DMS53 (cell line): ENCODE measurements around the gene ZNF143.

Source experiments
- DNase-seq: peaks from one replicate; lab custom pipeline; 2025; lab: John Stamatoyannopoulos, UW

Gene ZNF143

DNA sequence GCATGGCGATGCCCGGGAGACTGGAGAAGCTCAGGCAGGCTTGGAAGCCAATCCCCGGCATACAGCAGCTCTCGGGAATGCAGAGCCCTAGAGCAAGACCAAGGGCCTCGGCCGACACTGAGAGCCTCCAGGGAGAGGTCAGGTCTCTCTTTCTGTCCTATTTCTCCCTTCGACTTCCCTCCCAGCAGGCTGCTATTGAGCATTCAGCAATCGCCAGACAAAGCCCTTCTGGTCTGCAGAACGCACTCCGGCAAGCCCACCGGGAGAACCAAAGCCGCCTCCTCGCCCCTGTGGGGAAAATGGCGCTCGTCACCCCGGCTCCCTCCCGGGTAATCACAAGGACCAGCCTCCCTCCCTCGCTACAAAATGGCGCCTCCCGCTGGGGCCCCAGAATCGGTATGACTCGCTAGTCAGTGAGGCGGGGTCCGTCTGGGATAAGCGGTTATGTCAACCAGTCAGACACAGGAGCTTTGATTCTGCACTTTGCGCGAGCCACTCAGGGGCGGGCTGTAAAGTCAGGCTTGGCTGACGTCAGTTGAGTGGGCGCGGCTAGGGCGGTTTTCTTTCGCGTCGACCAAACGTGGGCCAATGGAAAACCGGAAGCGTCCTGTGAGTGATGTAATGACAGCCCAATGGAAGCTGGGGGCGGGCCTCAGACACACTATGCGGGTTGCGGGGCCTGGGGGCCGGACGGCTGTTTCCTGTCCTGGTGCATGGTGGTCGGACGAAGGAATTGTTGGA, at the start of gene ZNF143:
Gene ZNF143, plus strand, starts transcription at position 691 of the 741 bp plus-strand sequence. CDS start 10,297 bp downstream, outside the sequence.
- DNase-seq, result peak; percentile 100

DNA sequence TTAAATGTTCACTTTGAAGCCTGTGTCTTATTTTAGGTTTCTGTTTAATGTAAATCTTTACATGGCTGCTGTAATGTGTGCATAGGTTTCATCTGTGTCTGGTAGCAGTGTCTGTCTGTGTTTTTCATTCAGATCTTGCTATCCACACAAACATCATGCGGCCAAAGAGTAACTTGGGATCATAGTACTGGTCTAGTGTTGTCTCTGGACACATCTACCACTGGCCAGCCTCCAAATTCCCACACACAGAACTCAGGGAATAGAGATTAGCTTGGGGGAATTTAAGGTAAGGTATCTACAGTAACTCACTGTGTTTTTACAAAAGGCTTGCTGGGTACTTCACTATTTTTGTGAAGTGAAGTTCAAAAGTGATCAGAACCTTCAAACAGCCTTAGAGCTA, 32.1 kb upstream of the ZNF143 start:
- no peak for DNase-seq

DNA sequence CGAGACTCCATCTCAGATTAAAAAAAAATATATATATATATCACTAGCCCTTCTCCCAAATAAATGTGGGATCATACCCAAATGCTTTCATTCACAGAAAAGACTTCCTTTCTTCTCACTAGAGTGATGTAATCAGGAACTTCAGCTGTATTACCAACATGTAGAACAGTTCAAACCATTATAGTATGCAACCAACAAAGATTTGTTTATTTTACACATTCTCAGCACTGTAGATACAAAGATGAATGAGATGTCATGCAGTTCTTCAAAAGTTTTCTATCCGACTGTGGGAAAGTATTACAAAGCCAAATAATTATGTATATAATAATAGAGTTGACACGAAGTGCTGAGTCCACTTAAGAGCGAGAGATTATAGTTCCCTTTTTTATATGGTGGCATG, 22.2 kb upstream of the ZNF143 start:
- DNase-seq, result no peak

DNA sequence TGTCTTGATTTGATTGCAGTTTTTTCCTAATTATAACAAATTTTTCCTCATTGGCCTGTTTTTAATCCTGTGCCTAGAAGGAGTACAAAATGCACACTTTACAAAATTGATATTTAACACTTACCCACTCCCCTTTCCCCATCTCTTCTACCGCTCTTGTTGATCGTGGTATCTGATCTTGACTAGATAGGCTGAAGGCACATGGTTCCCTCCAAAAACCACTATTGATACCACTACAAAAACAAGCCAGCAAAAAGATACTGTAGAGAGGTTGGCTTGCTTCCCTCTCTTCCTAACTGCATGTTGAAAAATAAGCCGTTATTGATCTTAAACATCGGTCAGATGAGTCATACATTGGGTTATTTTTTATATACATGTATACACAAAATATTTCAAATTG, 14.6 kb upstream of the ZNF143 start:
- DNase-seq, result no peak

DNA sequence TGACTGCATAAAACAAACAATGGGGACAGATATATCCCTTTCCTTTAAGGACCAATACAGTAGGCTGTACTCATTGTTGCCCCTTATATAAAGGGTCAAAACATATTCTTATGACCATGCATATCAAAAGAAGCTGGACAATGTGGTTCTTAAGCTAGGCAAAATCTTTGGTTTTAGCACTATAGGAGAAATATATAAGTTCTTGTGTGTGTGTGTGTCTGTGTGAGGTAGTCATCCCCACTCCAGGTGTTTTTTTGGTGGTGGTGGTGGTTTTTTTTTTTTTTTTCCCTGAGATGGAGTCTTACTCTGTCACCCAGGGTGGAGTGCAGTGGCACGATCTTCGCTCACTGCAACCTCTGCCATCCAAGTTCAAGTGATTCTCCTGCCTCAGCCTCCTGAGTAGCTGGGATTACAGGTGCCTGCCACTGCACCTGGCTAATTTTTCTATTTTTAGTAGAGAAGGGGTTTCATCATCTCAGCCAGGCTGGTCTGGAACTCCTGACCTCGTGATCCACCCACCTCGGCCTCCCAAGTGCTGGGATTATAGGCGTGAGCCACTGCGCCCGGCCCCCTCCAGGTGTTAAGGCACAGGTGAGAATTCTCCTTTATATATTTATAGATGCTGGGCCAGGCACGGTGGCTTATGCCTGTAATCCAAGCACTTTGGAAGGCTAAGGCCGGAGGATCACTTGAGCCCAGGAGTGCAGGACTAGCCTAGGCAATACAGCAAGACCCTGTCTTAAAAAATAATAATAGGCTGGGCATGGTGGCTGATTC, 12.0 kb upstream of the ZNF143 start:
- DNase-seq, result peak; percentile 14

DNA sequence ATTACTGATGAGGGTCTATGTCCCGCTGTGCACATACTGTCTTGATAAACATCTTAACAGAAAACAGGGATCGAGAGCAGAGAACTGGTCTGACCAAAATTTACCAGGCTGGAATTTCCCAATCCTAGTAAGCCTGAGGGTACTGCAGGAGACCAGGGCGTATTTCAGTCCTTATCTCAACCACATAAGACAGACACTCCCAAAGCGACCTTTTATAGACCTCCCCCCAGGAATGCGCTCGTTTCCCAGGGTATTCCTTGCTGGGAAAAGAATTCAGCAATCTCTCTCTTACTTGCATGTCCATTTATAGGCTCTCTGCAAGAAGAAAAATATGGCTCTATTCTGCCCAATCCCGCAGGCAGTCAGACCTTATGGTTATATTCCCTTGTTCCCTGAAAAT, 8.8 kb upstream of the ZNF143 start:
- peak; percentile 27 for DNase-seq

DNA sequence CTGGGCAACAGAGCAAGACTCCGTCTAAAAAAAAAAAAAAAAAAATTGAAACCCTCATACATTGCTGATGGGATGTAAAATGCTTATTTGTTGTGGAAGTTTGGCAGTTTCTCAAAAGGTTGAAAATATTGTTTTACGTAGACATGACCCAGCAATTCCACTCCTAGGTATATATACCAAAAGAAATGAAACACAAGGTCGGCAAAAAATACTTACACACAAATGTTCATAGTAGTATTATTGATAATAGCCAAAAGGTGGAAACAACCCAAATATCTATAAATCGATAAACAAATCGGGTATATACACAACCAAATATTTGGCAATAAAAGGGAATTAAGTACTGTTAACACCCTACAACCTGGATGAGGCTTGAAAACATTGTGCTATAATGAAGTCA, 5.1 kb upstream of the ZNF143 start:
- DNase-seq, result no peak

DNA sequence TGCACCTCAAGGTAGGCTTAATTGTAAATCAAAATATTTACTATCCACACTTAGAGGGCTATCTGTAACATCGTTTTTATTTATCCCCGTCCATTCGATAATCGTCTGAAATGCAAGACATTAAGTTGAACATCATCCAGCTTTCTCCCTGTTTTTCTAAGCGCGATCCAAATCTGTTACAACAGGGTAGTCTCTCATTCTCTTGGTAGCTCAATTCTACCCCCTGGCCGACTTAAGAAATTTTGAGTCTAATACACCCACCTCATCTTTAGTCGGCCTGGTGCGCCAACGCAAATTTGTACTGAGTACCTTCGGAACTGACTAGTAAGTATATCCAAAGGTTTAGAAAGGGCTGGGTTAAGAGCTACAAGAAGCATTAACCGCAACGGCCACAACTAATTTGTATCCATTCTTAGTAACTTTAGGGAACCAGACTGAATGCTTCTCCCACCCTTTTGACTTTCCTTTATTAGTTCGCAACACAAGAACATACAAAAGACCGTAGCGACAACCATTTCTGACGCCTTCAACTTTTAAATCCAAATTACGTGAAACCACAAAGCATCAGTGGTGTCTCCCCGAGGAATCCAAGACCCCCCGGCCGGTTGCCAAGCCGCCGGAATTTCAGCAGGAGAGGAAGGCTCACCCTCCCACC, 1.0 kb upstream of the ZNF143 start:
- DNase-seq, result peak; percentile 59

DNA sequence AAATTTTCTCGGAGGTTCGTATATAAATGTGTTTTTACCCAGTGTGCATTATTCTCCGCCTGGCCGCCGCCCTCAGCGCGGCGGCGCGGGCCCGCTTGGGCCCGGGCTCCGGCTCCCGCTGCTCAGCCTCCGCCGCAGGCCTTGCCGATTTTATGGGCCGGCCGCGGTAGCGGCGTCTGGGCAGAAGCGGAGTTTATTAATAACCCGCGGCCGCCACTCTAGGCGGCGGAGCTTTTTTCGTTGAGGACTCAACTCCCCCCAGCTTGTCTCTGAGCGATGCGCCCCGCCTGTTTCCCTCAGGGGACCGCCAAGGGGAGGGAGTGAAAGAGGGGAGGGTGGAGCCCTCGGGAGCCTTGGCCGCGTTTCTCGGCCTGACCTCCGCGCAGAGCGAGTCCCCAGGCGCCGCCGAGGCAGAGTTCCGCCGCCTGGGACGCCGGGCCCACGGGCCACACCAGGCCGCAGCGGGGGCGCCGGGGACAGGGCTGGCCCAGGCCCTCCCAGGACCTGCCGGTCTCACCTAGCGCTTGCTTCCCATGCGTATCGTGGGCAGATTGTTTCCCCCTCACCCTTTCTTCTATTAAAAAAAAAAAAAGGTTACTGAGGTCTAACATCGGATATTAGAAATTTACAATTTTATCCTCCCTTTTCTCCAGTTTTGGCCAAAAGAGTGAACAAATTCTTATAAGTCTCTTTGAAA, 399 bp downstream of the ZNF143 start:
- DNase-seq, result peak; percentile 95

DNA sequence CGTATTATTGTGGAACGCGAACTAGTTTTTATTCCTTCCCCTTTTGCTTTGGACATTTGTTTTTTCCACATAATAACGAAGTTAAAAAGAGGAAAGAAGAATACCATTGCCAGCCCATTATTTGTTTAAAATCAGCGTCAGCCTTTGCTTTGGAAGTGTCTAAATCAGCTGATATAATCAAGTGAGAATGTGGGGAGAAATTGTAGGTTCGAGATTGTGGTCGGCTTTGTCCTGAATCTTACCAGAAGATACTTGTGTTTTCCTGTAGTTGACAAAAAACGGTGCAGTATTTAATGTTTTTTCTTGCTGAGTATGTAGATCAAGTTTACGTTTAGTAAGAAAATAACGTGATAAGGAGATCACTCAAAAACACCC, 935 bp downstream of the ZNF143 start:
- DNase-seq, result peak; percentile 55

DNA sequence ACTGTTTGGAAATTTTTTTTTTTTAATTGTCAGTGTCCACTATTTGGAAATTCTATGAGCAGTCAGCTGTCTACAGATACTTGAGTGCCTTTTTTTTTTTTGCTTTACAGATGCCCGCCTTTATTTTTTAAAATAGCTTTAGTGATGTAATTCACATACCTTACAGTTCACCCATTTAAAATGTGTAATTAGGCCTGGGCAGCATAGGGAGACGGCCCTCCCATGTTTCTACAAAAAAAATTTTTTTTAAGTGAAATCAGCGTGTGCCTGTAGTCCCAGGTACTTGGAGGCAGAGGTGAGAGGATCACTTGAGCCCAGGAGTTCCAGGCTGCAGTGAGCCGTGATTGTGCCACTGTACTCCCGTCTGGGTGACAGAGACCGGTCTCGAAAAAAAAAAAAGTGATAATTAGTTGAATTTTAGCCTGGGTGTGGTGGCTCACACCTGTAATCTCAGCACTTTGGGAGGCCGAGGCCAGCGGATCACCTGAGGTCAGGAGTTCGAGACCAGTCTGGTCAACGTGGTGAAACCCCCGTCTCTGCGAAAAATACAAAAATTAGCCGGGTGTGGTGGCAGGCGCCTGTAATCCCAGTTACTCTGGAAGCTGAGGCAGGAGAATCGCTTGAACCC, 1.5 kb downstream of the ZNF143 start:
- no peak for DNase-seq

DNA sequence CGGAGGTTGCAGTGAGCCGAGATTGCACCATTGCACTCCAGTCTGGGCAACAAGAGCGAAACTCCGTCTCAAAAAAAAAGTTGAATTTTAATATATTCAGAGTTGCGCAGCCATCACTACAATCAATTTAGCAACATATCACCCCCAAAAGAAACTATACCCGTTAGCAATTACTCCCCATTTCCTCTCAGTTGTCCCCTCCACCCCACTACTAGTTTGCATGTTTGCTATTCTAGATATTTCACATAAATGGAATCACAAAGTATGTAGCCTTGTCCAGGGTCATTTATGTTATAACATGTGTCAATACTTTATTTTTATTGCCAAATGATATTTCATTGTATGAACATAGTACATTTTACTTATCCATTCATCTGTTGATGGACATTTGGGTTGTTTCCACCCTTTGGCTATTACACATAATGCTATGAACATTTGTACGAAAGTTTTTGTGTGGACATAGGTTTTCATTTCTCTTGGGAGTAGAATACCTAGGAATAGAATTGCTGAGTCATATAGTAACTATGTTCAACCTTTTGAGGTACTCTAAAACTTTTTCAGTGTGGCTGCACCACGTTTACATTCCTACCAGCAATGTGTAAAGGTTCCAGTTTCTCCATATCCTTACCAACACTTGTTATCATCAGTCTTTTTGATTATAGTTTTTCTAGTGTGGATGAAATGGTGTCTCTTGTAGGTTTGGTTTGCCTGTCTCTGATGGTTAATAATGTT, 2.2 kb downstream of the ZNF143 start:
- peak; percentile 20 for DNase-seq

DNA sequence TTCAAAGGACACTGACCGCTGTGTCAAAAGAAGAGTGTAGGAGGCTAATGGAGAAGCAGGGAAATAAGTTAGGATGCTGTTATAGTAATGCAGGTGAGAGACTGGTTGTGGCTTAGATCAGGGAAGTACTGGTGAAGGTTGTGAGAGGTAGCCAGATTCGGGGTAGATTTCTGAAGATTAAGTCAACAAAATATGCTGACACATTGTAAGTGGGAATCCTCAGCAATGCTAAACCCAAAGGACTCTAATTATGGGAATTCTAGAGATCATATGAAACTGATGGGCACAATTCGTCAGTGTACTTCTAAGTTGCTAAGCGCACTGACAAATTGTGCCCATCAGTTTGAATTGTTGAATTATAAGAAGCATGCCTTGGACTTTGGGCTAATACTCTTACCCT, 10.0 kb downstream of the ZNF143 start:
- no peak for DNase-seq

DNA sequence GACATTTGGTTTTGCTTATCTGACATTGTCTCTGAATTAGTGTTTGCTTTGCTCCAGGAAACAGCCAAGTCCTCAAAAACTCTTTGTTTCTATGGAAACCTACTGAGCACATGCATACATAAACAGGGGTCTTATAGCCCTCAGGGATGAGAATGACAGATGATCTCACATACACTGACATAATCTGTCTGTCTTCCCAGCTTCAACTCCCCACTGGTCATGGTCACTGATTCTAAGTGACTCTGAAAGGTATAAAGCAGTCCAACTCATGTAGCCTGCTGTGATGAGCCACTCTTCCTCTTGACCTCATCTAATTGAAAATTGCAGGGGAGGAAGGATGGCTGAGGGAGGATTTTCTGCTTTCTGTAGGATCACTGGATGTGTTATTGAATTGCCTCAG, 12.6 kb downstream of the ZNF143 start:
- peak; percentile 58 for DNase-seq

DNA sequence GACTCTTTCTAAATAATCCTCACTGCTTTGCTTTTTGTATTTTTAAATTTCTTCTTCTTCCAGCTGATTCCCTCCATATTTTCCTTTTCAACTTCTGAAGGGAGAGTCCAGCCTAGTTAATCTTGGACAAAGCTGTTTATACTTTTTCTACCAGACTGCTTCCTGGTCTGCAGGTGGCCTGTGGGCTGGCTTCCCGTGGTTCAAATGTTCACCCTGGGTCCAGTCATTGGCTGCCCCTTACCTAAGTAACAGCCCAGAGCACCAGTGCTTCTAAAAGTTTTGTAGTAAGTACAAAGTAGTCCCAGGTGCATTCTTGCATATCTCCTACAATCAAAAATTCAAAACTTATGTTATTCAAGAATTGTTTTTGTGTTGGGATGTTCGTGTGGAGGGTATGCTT, 19.1 kb downstream of the ZNF143 start:
- DNase-seq, result no peak

DNA sequence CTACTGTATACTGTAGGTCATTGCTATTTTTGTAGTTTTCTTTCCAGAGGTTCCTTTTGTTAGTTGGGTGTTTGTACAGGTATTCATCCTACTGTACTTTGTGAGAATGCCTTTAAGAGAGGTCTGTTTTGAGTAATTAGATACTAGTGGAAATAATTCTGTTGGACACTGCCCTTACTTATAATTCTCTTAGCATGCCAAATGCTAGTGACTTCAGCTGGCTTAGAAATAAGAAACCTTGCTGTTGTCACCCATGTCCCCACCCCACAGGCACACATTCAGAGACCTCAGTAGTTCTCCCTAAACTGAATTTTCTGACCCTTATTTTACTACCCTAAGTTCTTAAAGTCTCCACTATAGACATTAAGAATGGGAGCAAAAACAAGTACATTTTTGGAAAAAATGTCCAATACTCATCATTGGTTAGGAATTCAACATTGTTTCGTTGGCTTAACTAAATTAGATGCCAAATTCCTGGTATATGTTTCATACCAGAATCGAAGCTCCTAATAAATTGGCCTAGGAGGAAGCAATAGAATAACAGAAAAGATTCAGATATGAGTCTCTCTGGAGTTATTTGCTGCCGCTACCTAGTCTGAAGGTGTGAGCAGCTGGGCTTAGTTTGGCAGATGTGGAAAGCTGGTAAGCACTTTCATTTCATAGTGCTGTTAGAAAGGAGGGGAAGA, 28.4 kb downstream of the ZNF143 start:
- no peak for DNase-seq

DNA sequence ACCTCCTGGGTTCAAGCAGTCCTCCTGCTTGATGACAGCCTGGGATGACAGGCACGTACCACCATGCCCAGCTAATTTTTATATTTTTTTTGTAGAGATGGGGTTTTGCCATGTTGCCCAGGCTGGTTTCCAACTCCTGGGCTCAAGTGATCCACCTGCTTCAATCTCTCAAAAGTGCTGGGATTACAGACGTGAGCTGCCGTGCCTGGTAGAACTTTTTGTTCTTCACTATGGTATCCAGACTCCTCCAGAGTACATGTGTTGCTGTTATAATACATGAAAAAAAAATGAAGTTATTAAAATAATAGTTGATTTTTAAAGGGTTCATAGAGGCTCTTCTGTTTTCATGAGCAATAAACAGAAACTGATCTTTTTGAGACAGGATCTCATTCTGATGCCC, 29.6 kb downstream of the ZNF143 start:
- no peak for DNase-seq

DNA sequence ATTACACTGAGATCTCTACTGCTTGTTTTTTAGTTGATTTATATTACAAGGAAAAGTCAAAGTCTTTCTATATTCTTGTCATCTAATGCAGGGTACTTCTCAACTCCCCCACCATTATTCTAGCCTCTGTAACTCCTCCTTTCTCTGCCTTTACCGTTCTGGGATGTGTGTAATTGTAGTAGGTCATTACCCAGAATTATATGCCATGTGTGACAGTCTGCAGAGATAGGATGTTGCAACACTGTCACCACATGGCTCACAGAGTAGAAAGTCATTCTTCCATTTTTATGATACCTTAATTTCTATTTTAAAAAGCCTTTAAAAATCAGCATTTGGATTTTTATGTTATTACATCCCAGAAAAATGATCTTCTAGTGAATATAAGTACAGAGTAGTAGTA, 32.7 kb downstream of the ZNF143 start:
- no peak for DNase-seq

DNA sequence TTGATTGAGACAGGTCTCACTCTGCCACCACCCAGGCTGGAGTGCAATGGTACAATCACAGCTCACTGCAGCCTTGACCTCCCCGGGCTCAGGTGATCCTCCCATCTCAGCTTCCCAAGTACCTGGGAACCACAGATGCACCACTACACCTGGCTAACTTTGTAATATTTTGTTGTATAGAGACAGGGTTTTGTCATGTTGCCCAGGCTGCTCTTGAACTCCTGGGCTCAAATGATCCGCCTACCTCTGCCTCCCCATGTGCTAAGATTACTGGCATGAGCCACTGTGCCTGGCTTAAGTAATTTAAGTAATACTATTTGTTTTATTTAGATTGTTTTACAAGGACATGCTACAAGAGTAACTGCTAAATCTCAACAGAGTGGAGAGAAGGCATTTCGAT, 33.5 kb downstream of the ZNF143 start:
- no peak for DNase-seq

DNA sequence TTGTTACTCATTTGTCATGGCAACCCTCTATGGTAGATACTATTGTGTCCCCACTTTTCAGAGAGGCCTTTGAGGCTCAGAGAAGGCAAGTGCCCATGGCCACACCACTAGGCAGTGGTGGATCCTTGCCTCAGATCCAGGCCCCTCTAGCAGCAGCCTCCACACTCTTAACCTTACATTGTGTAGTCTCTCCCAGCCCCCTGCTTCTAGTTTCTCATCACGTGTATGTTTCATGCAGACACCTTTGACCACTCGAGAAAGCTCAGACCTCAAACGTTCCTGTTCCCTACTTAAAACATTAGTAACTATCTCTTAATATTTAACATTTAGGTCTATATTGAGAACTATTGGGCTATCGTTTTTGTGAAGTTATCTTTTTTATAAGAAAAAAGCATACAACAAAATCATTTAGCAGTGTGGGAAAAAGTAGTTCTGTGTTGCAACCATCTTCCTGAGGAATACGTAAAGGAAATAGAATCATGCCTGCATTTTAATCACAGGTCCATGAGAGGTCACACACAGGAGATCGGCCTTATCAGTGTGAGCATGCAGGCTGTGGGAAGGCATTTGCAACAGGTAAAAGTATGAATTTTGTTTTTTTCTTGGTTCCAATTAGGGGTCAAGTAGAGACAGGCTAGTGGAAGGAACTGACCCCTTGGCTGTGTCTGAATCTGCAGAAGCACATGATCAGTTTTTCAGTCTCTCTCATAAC, 35.1 kb downstream of the ZNF143 start:
- no peak for DNase-seq
